Kasumi-1 (cell line): ENCODE results near the gene LRBA.
"Not testable (repeated sequence)": the region's sequence is repeated elsewhere in the genome, so short reads cannot be mapped to it uniquely, and the experiment has no call there.

Experiments used
- DNase-seq, 2 experiments: peaks; one replicate each; lab custom pipeline; 2025; lab: John Stamatoyannopoulos, UW

The LRBA gene

GRCh38 chr4:150942539-150942938 lies 72.5 kb downstream of the LRBA start:
- no peak for DNase-seq

GRCh38 chr4:150940123-150940522 lies 75.0 kb downstream of the LRBA start:
- no peak for DNase-seq

GRCh38 chr4:150939530-150939929 lies 75.6 kb downstream of the LRBA start:
- no peak for DNase-seq

GRCh38 chr4:150938873-150939499 lies 76.1 kb downstream of the LRBA start:
- DNase-seq = no peak

GRCh38 chr4:150938417-150938816 lies 76.7 kb downstream of the LRBA start:
- no peak for DNase-seq

- DNase-seq = no peak
Observed at GRCh38 chr4:150934022-150934421, 81.1 kb downstream of the LRBA start.

- no peak for DNase-seq
Observed at GRCh38 chr4:150931796-150932195, 83.3 kb downstream of the LRBA start.

- DNase-seq = no peak
Observed at GRCh38 chr4:150931005-150931404, 84.1 kb downstream of the LRBA start.

- no peak for DNase-seq
Observed at GRCh38 chr4:150923945-150924344, 91.1 kb downstream of the LRBA start.

- not testable (repeated sequence) for DNase-seq
Observed at GRCh38 chr4:150921486-150921885, 93.6 kb downstream of the LRBA start.

GRCh38 chr4:150918562-150918961 lies 96.5 kb downstream of the LRBA start:
- DNase-seq = not testable (repeated sequence)

GRCh38 chr4:150911326-150911725 lies 103.8 kb downstream of the LRBA start:
- no peak for DNase-seq

GRCh38 chr4:150909116-150909515 lies 106.0 kb downstream of the LRBA start:
- no peak for DNase-seq

- no peak for DNase-seq
Observed at GRCh38 chr4:150906987-150907633, 108.0 kb downstream of the LRBA start.

- no peak for DNase-seq
Observed at GRCh38 chr4:150904671-150905070, 110.4 kb downstream of the LRBA start.

GRCh38 chr4:150903603-150904002 lies 111.5 kb downstream of the LRBA start:
- DNase-seq = no peak

- peak; percentile 22 to 34 for DNase-seq
Observed at GRCh38 chr4:150896497-150896896, 118.6 kb downstream of the LRBA start.

- DNase-seq = no peak
Observed at GRCh38 chr4:150890246-150890645, 124.8 kb downstream of the LRBA start.

GRCh38 chr4:150889306-150889705 lies 125.8 kb downstream of the LRBA start:
- no peak for DNase-seq

GRCh38 chr4:150888625-150889024 lies 126.5 kb downstream of the LRBA start:
- DNase-seq = no peak

- no peak for DNase-seq
Observed at GRCh38 chr4:150888217-150888616, 126.9 kb downstream of the LRBA start.

GRCh38 chr4:150886597-150886996 lies 128.5 kb downstream of the LRBA start:
- DNase-seq = no peak

GRCh38 chr4:150884625-150885024 lies 130.5 kb downstream of the LRBA start:
- DNase-seq = no peak

- DNase-seq = no peak
Observed at GRCh38 chr4:150875367-150875766, 139.7 kb downstream of the LRBA start.
